Measurements from ENCODE around the gene DSC1. TPM values are rescaled to one million over a fixed set of nuclear protein-coding genes. Genes with fewer than 3 reads are reported as not detected.

Gene DSC1
- total RNA-seq, 2 donors from 2014 or later, result not detected

GRCh38 chr18:31143025-31143424, 19.6 kb downstream of the DSC1 start:
- TF ChIP-seq CTCF (conservative IDR thresholded peaks at IDR 0.05), result no peak
- no peaks in the 10 kb centered on the region for H3K36me3 ChIP-seq (ENCODE audit: control insufficient read depth, insufficient read depth, low read length)
- no peak overlapping the region for H3K27ac Mint-ChIP-seq
- DNase-seq, result no peak
- H3K36me3 Mint-ChIP-seq (ENCODE audit: low read depth), result no peaks in the 10 kb centered on the region
- H3K4me1 Mint-ChIP-seq, result no peaks in the 10 kb centered on the region
- no peak overlapping the region for H3K4me3 ChIP-seq (ENCODE audit: low read length)
- H3K4me1 ChIP-seq (ENCODE audit: control insufficient read depth, insufficient read depth, low read length), result no peaks in the 10 kb centered on the region
- H3K4me3 Mint-ChIP-seq, result no peak overlapping the region
- no peak overlapping the region for H3K27ac ChIP-seq (ENCODE audit: low read depth, low read length)
- WGBS, 2 experiments (ENCODE audit: insufficient coverage in 1 of 2, insufficient read length in 1 of 2), result 100% methylated on average over 3 of the region's 3 CpGs; no CpG with 5 or more reads in 1 of the 2 experiments
- H3K9ac ChIP-seq (ENCODE audit: extremely low read depth, low read length, poor library complexity, severe bottlenecking), result no peak overlapping the region
- no peaks in the 10 kb centered on the region for H3K27me3 ChIP-seq (ENCODE audit: control insufficient read depth, insufficient read depth, low read length, poor library complexity, severe bottlenecking)
- no peaks in the 10 kb centered on the region for H3K27me3 Mint-ChIP-seq (ENCODE audit: insufficient read depth)
- H3K9me3 ChIP-seq (ENCODE audit: control insufficient read depth, low read length), result peaks cover 6% of the 10 kb centered on the region
- peaks cover 4% of the 10 kb centered on the region for H3K9me3 Mint-ChIP-seq

GRCh38 chr18:31138709-31139108, 23.9 kb downstream of the DSC1 start:
- Mint-ChIP-seq H3K9me3 (no peaks in the 10 kb centered on the region), H3K27ac (no peak overlapping the region), H3K36me3 (ENCODE audit: low read depth) (no peaks in the 10 kb centered on the region), H3K4me1 (no peaks in the 10 kb centered on the region), H3K27me3 (ENCODE audit: insufficient read depth) (no peaks in the 10 kb centered on the region), H3K4me3 (no peak overlapping the region)
- WGBS, 2 experiments (ENCODE audit: insufficient coverage in 1 of 2, insufficient read length in 1 of 2), result 86% methylated on average over 1 of the region's 1 CpG; no CpG with 5 or more reads in 1 of the 2 experiments
- no peaks in the 10 kb centered on the region for H3K9me3 ChIP-seq (ENCODE audit: control insufficient read depth, low read length)
- no peak for DNase-seq
- no peak overlapping the region for H3K9ac ChIP-seq (ENCODE audit: extremely low read depth, low read length, poor library complexity, severe bottlenecking)
- no peak for TF ChIP-seq CTCF (conservative IDR thresholded peaks at IDR 0.05)
- no peaks in the 10 kb centered on the region for H3K4me1 ChIP-seq (ENCODE audit: control insufficient read depth, insufficient read depth, low read length)
- no peaks in the 10 kb centered on the region for H3K27me3 ChIP-seq (ENCODE audit: control insufficient read depth, insufficient read depth, low read length, poor library complexity, severe bottlenecking)
- H3K36me3 ChIP-seq (ENCODE audit: control insufficient read depth, insufficient read depth, low read length), result no peaks in the 10 kb centered on the region
- H3K4me3 ChIP-seq (ENCODE audit: low read length), result no peak overlapping the region
- no peak overlapping the region for H3K27ac ChIP-seq (ENCODE audit: low read depth, low read length)

- Histone ChIP-seq H3K27ac (ENCODE audit: low read depth, low read length) (no peak overlapping the region), H3K36me3 (ENCODE audit: control insufficient read depth, insufficient read depth, low read length) (no peaks in the 10 kb centered on the region), H3K4me3 (ENCODE audit: low read length) (no peak overlapping the region), H3K9me3 (ENCODE audit: control insufficient read depth, low read length) (no peaks in the 10 kb centered on the region), H3K9ac (ENCODE audit: extremely low read depth, low read length, poor library complexity, severe bottlenecking) (no peak overlapping the region), H3K4me1 (ENCODE audit: control insufficient read depth, insufficient read depth, low read length) (no peaks in the 10 kb centered on the region), H3K27me3 (ENCODE audit: control insufficient read depth, insufficient read depth, low read length, poor library complexity, severe bottlenecking) (no peaks in the 10 kb centered on the region)
- H3K27me3 Mint-ChIP-seq (ENCODE audit: insufficient read depth), result no peaks in the 10 kb centered on the region
- no peak overlapping the region for H3K4me3 Mint-ChIP-seq
- no peaks in the 10 kb centered on the region for H3K36me3 Mint-ChIP-seq (ENCODE audit: low read depth)
- no peak overlapping the region for H3K27ac Mint-ChIP-seq
- no peak for TF ChIP-seq CTCF (conservative IDR thresholded peaks at IDR 0.05)
- H3K9me3 Mint-ChIP-seq, result no peaks in the 10 kb centered on the region
- no peak for DNase-seq
- no peaks in the 10 kb centered on the region for H3K4me1 Mint-ChIP-seq
- 90 to 100% methylated on average over 2 to 4 of the region's 4 CpGs for WGBS, 2 experiments (ENCODE audit: insufficient coverage in 1 of 2, insufficient read length in 1 of 2)
Observed at GRCh38 chr18:31134988-31135529, 27.6 kb downstream of the DSC1 start.

All from endodermal cell (in vitro differentiated cells).